NCI-H1436 (cell line): ENCODE results near the gene PKP2.
"Not testable (repeated sequence)": the region's sequence is repeated elsewhere in the genome, so short reads cannot be mapped to it uniquely, and the experiment has no call there.

Source experiments
- DNase-seq: peaks from one replicate; lab custom pipeline; 2025; lab: John Stamatoyannopoulos, UW

PKP2 gene

GRCh38 chr12:32861658-32862057 lies 34.9 kb downstream of the PKP2 start:
- DNase-seq = not testable (repeated sequence)

- DNase-seq = no peak
Measured at GRCh38 chr12:32860192-32860591, 36.4 kb downstream of the PKP2 start.

GRCh38 chr12:32859389-32859788 lies 37.2 kb downstream of the PKP2 start:
- DNase-seq = no peak

GRCh38 chr12:32854716-32855115 lies 41.9 kb downstream of the PKP2 start:
- DNase-seq = no peak

- no peak for DNase-seq
Measured at GRCh38 chr12:32854097-32854496, 42.5 kb downstream of the PKP2 start.

GRCh38 chr12:32847287-32847686 lies 49.3 kb downstream of the PKP2 start:
- DNase-seq = no peak

DNA sequence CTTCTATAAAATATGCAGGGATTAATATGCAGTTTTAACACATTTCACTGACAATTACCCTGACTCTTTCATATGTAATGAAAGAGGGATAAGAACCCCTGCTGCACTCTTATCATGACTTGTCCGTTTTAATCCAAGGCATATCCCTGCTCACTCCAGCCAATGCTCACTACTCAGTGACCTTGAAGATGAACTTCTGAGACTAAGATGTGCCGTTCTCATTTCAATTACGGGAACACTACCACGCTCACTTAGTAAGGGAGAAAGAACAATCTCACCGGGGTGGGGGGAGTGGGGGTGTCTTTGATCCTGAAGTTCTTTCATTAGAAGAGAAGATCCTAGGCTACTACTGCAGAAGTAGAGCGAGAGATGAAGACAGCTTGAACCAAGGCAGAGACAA lies 50.5 kb downstream of the PKP2 start:
- no peak for DNase-seq

GRCh38 chr12:32843528-32844095 lies 53.0 kb downstream of the PKP2 start:
- DNase-seq = no peak

DNA sequence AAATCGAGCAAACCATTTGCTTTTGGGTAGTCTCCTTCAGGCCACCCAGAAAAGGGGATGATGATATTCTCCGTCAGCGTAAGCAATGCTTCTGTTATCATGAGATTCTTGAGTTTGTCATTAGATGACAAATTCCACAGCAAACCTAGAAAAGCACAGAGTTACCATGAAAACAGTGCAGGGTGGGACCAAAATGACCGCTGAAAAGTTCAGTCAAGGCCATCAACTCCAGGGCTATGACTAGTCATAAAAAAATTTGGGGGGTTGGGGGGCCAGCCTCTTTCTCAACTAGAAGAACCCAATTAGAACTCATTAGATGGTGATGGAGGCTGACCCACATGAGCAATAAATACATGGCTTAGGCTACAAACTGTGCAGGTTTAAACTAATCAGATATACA lies 55.5 kb downstream of the PKP2 start:
- DNase-seq = no peak

DNA sequence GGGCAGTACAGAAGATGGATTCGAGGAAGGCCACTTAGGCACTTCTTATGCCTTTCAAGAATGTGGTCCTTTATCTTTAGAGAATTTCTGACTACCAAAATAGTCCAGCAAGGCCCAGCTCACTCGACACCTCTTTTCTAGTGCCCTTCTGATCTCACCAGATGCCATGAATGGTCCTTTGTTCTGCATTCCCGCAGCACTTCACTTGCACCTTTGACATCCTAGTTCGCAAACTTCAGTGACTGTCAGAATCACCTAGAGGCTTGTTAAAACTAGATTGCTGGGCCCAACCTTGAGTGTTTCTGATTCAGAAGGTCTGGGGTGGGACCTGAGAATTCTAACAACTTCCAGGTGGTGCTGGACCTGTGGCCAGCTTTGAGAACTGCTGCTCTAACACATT lies 56.7 kb downstream of the PKP2 start:
- DNase-seq = no peak

- DNase-seq = no peak
Measured at GRCh38 chr12:32837974-32838373, 58.6 kb downstream of the PKP2 start.

- no peak for DNase-seq
Measured at GRCh38 chr12:32836710-32837109, 59.9 kb downstream of the PKP2 start.

GRCh38 chr12:32834122-32834521 lies 62.5 kb downstream of the PKP2 start:
- no peak for DNase-seq

GRCh38 chr12:32828552-32828951 lies 68.0 kb downstream of the PKP2 start:
- DNase-seq = no peak

DNA sequence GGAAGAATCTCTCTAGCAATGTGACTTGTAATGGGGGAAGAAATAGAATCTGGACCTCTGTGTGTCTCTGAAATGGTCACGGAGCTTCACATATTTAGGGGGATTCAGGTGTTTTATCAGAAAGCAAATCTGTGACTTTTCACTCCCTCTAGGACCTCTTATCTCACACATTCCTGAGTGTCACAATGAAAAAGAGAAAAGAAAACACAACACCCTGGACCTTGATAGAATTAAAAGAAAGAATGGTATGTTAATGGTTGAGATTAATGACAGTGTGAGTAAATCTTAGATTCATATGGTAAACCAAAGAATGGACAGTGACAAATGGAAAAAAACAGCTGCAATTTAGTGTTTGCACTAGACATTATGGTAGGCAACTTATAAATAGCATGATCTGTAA lies 68.5 kb downstream of the PKP2 start:
- DNase-seq = no peak

GRCh38 chr12:32826807-32827412 lies 69.7 kb downstream of the PKP2 start:
- no peak for DNase-seq

DNA sequence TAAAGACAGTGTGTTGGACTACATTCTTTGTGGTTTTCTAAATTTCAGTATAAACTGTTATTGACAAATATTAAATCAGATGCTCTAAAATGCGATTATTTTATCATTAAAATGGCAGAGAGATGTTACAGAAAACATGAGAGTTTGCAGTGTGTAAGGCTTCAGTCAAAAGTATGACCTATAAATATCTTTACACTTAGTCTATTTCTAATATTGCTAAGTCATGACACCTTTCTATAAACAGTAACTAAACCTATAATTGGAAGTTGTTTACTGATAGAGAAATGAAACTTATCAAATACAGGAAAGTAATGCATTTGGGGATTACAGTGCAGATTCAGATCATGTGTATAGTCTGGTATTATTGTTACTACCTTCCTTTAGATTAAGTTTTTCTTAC lies 72.0 kb downstream of the PKP2 start:
- no peak for DNase-seq

DNA sequence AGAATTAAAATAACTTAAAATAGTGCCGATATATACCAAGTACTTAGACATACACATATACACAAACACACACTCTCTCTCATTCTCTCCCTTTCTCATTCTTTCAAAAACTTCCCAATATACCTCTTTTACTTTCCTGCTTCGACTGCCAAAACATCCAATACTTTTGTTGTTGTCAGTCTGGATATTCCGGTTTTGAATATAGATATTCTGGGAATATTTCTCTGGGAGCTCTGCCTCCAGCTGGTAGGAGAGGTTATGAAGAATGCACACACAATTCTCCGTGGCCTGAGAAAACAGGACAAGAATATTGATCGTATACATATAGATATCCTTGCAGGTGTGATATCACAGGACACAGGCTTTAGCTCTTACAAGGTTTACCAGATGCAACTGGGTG lies 74.2 kb downstream of the PKP2 start:
- no peak for DNase-seq

GRCh38 chr12:32821710-32822109 lies 74.9 kb downstream of the PKP2 start:
- DNase-seq = no peak

- DNase-seq = no peak
Measured at GRCh38 chr12:32821293-32821692, 75.3 kb downstream of the PKP2 start.

DNA sequence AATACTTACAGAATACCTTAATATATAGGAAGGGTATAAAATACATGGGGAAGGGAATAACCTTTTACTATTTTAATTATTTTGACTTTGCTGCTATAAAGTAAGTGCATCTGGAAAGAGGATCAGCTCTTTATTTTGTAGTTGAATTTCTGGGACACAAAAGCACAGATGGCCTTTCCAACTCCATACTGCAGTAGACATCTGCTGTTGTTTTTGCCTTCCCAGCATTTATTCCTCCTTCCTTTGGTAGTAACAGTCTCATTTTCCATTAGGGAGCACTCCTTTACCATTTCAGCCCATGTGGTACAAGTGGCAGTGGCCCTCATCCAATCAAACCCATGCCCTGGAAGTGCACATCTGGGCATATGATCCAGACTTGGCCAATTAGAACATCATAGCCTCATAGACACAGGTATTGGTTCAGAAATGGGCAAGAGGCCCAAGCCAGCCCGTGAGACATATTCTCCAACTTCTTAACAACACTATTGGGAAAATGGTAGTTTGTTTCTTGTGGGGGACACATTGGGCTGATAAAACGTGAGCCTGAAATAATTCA lies 76.1 kb downstream of the PKP2 start:
- no peak for DNase-seq

DNA sequence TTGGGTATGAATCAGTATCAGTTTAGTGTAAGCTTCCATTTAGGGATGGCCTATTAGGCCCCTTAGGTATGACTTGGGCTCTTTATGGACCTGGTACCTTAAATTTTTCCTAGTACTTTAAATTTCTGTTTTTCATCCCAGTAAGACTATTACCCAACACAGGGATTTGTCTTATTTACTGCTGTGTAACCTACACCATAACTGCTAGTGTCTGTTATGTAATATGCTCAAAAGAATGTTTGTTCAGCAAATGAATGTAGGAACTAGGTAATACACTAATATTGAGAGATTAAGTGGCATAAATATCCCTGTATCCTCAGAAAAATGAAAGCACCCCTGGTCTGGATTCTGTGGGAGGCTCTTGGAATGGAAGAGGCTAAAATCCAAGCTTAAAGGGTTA lies 77.2 kb downstream of the PKP2 start:
- DNase-seq = no peak

DNA sequence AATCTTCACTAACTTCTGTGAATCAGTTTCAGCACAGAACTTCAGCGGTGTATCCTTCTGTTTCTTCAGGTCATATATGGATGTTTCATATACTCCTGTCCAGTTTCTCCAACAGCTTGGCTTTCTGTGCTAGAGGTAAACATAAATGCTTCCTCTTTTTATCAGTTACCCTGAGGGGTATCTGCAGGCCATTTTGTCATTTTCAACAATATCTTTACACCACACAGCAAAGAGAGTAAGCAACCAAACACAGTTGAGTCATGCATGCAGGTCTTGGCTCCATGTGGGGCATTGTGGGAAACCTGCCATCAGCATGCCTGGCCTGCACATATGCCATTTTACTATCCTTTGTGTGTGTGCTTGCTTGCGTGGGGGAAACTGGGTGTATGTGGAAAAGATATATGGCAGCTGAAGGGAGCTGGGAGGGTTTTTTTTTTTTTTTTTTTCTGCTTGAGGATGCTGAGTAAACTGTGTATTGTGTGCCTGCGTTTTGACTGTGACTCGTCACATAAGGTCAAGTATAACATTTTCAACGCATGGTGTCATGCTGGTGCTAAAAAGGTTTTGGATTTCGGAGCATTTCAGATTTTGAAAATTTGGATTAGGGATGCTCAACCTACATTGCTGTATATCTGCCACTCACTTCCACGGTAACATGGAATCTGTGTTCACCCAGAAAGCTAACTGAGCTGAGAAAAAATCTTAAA lies 84.7 kb downstream of the PKP2 start:
- no peak for DNase-seq
